ENCODE data around the gene TBC1D22B. TPM values are rescaled to one million over a fixed set of nuclear protein-coding genes. Genes with fewer than 3 reads are reported as not detected.

TBC1D22B gene
- total and polyA plus RNA-seq, 2 of the 13 experiments (the other 11 are each of a cell fraction or from before 2014, with no cell fraction given): 9.7 to 12.9 TPM

DNA sequence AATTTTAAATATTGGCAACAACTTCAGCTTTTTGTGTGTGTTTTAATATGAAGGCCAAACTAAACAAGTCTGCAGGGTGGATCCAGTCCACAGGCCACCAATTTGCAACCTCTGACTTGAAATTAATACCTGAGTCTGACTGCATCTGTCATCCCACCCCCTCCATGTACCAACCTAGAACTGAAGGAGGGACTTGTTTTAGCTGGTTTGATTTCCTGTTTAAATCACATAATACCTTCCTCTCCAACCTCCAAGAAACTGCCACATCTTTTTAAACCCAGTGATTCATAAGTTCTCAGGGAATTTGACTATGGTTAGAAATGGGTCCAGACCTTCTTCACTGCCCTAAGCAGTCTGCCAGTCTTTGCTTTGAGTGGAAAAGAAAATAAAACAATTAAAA is 117.8 kb downstream of the TBC1D22B start:
- in situ Hi-C loops (cut with HindIII; ENCODE audit: extremely low pct_ligation_motif_present, low pct_unique_long_range_greater_than_20kb): no loop called here
- Histone ChIP-seq H3K4me2 (ENCODE audit: low read depth, low read length) (no peak overlapping the region), H3K79me2 (ENCODE audit: insufficient read depth, low read length) (no peaks in the 10 kb centered on the region), H3K27me3 (ENCODE audit: control insufficient read depth in 1 of 2, insufficient read depth in 2 of 2, low read length in 2 of 2) (no peaks in the 10 kb centered on the region), H3K9me3 (ENCODE audit: low read length) (no peaks in the 10 kb centered on the region), H3K9ac (ENCODE audit: insufficient read depth, low read depth, low read length) (no peak overlapping the region), H3K4me1 (ENCODE audit: insufficient read depth, low read length) (peaks cover 7% of the 10 kb centered on the region), H3K27ac (ENCODE audit: extremely low read length, insufficient read depth, low read length) (no peak overlapping the region), H3K36me3 (replicated peaks in 1 of 2; ENCODE audit: control insufficient read depth in 1 of 2, insufficient read depth in 2 of 2, low read length in 2 of 2) (peaks cover 13 to 65% of the 10 kb centered on the region in 2 experiments), H3K4me3 (replicated peaks in 1 of 3; ENCODE audit: insufficient read depth in 1 of 3, low read depth in 2 of 3, low read length in 3 of 3) (no peak overlapping the region), H4K20me1 (ENCODE audit: insufficient read depth, low read length) (peaks cover 2% of the 10 kb centered on the region; the same call in 1 of the 2 replicates), H2AFZ (ENCODE audit: low read length) (no peak overlapping the region)
- DNase-seq (ENCODE audit: low spot score) (no peak), FAIRE-seq (no peak), ATAC-seq (no peak)
- intact Hi-C loops (cut with micrococcal nuclease; ENCODE audit: unreplicated experiment): loop anchor here (10.0 kb wide), 1 partner anchor 189 kb away; no protein-coding TSS in a partner anchor
- ChIA-PET CTCF (ENCODE audit: low intra/inter-chr PET ratio, low total read pairs) (no interaction called here), POLR2A (no interaction called here)
- no TSS peak for BruUV-seq (replicated peaks)
- TF ChIP-seq, protein P1, sequence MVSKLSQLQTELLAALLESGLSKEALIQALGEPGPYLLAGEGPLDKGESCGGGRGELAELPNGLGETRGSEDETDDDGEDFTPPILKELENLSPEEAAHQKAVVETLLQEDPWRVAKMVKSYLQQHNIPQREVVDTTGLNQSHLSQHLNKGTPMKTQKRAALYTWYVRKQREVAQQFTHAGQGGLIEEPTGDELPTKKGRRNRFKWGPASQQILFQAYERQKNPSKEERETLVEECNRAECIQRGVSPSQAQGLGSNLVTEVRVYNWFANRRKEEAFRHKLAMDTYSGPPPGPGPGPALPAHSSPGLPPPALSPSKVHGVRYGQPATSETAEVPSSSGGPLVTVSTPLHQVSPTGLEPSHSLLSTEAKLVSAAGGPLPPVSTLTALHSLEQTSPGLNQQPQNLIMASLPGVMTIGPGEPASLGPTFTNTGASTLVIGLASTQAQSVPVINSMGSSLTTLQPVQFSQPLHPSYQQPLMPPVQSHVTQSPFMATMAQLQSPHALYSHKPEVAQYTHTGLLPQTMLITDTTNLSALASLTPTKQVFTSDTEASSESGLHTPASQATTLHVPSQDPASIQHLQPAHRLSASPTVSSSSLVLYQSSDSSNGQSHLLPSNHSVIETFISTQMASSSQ (IDR thresholded peaks at IDR 0.05; ENCODE audit: low read depth): no peak
- TF ChIP-seq, protein P1 (CRISPR knock-in tag; IDR thresholded peaks at IDR 0.05; ENCODE audit: borderline replicate concordance): no peak
- no peak for TF ChIP-seq ZNF563 (CRISPR knock-in tag; IDR thresholded peaks at IDR 0.05)
- TF ChIP-seq RBFOX2 (IDR thresholded peaks at IDR 0.05; ENCODE audit: low read depth, low read length): no peak
- no peak for TF ChIP-seq ZNF263 (CRISPR knock-in tag; IDR thresholded peaks at IDR 0.05)
- no peak for TF ChIP-seq NR1H2 (CRISPR knock-in tag; IDR thresholded peaks at IDR 0.05; ENCODE audit: borderline replicate concordance, low read depth)
- TF ChIP-seq HCFC1 (IDR thresholded peaks at IDR 0.05; ENCODE audit: low read depth, low read length): no peak
- TF ChIP-seq GABPB1 (CRISPR knock-in tag; IDR thresholded peaks at IDR 0.05): no peak
- no peak for TF ChIP-seq ZBTB7B (CRISPR knock-in tag; IDR thresholded peaks at IDR 0.05)
- TF ChIP-seq ARNT (IDR thresholded peaks at IDR 0.05): no peak

Data from HepG2 (cell line).